ENCODE data around the gene ARAP3. TPM values are rescaled to one million over a fixed set of nuclear protein-coding genes. Genes with fewer than 3 reads are reported as not detected.

The ARAP3 gene
- total and polyA plus RNA-seq, 9 of the 15 experiments (the other 6 are each of a cell fraction or from before 2014, with no cell fraction given) = 0.83 to 25.7 (median 6.4) TPM

GRCh38 chr5:141641634-141642267, 40.3 kb downstream of the ARAP3 start (continued):
- TF ChIP-seq, protein P1, sequence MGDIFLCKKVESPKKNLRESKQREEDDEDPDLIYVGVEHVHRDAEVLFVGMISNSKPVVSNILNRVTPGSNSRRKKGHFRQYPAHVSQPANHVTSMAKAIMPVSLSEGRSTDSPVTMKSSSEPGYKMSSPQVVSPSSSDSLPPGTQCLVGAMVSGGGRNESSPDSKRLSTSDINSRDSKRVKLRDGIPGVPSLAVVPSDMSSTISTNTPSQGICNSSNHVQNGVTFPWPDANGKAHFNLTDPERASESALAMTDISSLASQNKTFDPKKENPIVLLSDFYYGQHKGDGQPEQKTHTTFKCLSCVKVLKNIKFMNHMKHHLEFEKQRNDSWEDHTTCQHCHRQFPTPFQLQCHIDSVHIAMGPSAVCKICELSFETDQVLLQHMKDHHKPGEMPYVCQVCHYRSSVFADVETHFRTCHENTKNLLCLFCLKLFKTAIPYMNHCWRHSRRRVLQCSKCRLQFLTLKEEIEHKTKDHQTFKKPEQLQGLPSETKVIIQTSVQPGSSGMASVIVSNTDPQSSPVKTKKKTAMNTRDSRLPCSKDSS (IDR thresholded peaks at IDR 0.05; ENCODE audit: low read depth, partially characterized antibody) = no peak
- TF ChIP-seq ZNF217 (CRISPR knock-in tag; IDR thresholded peaks at IDR 0.05) (no peak), MAFF (IDR thresholded peaks at IDR 0.05; ENCODE audit: low read length) (peak; percentile 82), POLR2AphosphoS5 (IDR thresholded peaks at IDR 0.05; ENCODE audit: control insufficient read depth, insufficient read depth, low read depth, low read length) (no peak), SOX6 (IDR thresholded peaks at IDR 0.05) (0 out of 2 replicates have a peak, but pooled peaks have one; percentile 32), ZNF121 (CRISPR knock-in tag; conservative IDR thresholded peaks at IDR 0.05) (no peak), FOXA3 (CRISPR knock-in tag; conservative IDR thresholded peaks at IDR 0.05 in 1 of 2, IDR thresholded peaks at IDR 0.05 in 1 of 2) (no peak), EP400 (IDR thresholded peaks at IDR 0.05) (no peak), POLR2A (conservative IDR thresholded peaks at IDR 0.05) (no peak), DPF2 (IDR thresholded peaks at IDR 0.05) (peak; percentile 72), CHAMP1 (IDR thresholded peaks at IDR 0.05) (no peak), SIRT6 (IDR thresholded peaks at IDR 0.05; ENCODE audit: low read depth, low read length) (no peak), PRMT5 (CRISPR knock-in tag; IDR thresholded peaks at IDR 0.05) (no peak), ZMIZ1 (IDR thresholded peaks at IDR 0.05; ENCODE audit: low read depth in 2 of 2, low read length in 2 of 2) (no peak), ESRRA (IDR thresholded peaks at IDR 0.05; ENCODE audit: borderline replicate concordance, low read depth) (no peak)
- TF ChIP-seq, protein P2, sequence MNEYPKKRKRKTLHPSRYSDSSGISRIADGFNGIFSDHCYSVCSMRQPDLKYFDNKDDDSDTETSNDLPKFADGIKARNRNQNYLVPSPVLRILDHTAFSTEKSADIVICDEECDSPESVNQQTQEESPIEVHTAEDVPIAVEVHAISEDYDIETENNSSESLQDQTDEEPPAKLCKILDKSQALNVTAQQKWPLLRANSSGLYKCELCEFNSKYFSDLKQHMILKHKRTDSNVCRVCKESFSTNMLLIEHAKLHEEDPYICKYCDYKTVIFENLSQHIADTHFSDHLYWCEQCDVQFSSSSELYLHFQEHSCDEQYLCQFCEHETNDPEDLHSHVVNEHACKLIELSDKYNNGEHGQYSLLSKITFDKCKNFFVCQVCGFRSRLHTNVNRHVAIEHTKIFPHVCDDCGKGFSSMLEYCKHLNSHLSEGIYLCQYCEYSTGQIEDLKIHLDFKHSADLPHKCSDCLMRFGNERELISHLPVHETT (CRISPR knock-in tag; conservative IDR thresholded peaks at IDR 0.05 in 1 of 2, IDR thresholded peaks at IDR 0.05 in 1 of 2) = no peak
- TF ChIP-seq, protein P3, sequence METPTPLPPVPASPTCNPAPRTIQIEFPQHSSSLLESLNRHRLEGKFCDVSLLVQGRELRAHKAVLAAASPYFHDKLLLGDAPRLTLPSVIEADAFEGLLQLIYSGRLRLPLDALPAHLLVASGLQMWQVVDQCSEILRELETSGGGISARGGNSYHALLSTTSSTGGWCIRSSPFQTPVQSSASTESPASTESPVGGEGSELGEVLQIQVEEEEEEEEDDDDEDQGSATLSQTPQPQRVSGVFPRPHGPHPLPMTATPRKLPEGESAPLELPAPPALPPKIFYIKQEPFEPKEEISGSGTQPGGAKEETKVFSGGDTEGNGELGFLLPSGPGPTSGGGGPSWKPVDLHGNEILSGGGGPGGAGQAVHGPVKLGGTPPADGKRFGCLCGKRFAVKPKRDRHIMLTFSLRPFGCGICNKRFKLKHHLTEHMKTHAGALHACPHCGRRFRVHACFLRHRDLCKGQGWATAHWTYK (CRISPR knock-in tag; IDR thresholded peaks at IDR 0.05) = no peak

Data from K562 (cell line).